Mesothelial cell of epicardium (in vitro differentiated cells): ENCODE data around the gene DMBT1. TPM values are rescaled to one million over a fixed set of nuclear protein-coding genes. Genes with fewer than 3 reads are reported as not detected.

Experiments
- DNase-seq, 2 experiments: peaks; one replicate each; pipeline ENCODE4 v3.0.0; 2021; ENCODE audit warnings: low spot score in 2 of 2; ENCODE audit not compliant: unreplicated experiment in 2 of 2
- H3K27ac Mint-ChIP-seq: 2 replicates; pipeline ENCODE4 v1.8.0; 2021; ENCODE audit warnings: mixed read lengths
- H3K27me3 Mint-ChIP-seq: 2 replicates; pipeline ENCODE4 v1.8.0; 2021; ENCODE audit warnings: low read depth, mixed read lengths
- H3K36me3 Mint-ChIP-seq: 2 replicates; pipeline ENCODE4 v1.8.0; 2021; ENCODE audit warnings: mixed read lengths
- H3K4me1 Mint-ChIP-seq: 2 replicates; pipeline ENCODE4 v1.8.0; 2021; ENCODE audit warnings: mixed read lengths
- H3K4me3 Mint-ChIP-seq: 2 replicates; pipeline ENCODE4 v1.8.0; 2021; ENCODE audit warnings: mild to moderate bottlenecking, moderate library complexity, mixed read lengths
- H3K9me3 Mint-ChIP-seq: 2 replicates; pipeline ENCODE4 v1.8.0; 2021; ENCODE audit warnings: mixed read lengths
- total RNA-seq: library from RNA; stranded (reverse); gene quantifications from 3 replicates; pipeline ENCODE4 v1.2.1, GENCODE V29; 2021
- TF ChIP-seq, protein P1 (sequence below): fragments of 200-600 bp; sonication (generic); IDR thresholded peaks from one replicate; pipeline ENCODE4 v1.5.0; 2021; ENCODE audit warnings: antibody characterized with exemption; ENCODE audit not compliant: unreplicated experiment

The DMBT1 gene
- total RNA-seq, 1 donor from 2014 or later = not detected

DNA sequence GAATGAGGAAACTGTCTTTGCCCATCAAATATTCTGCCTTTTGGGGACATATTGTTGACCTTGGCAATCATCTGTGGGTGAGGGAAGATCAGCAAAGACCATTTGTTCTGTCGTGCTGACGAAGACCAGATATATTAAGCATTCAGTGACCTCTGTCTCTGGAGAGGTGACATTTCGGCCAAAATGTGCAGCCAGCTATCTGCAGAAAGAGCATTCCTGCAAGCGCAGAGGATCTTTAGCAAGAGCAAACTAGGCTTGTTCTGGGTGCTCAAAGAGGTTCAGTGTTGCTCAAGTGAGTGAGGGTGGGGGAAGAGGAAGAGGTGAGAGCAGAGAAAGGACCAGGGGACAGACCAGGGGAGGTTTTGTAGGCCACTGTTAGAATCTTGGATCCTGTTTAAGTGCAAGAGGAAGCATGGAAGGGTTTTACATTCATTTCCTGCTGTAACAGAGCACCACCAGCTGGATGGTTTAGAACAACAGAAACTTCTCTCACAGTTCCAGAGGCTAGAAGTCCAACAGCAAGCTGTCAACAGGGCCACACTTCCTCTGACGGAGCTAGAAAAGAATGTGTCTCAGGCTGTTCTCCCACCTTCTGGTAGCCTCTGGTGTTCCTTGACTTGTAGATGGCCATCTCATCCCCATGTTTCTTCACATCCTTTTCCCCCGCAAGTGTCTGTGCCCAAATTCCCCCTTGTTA, 127.9 kb downstream of the DMBT1 start:
- TF ChIP-seq, protein P1, sequence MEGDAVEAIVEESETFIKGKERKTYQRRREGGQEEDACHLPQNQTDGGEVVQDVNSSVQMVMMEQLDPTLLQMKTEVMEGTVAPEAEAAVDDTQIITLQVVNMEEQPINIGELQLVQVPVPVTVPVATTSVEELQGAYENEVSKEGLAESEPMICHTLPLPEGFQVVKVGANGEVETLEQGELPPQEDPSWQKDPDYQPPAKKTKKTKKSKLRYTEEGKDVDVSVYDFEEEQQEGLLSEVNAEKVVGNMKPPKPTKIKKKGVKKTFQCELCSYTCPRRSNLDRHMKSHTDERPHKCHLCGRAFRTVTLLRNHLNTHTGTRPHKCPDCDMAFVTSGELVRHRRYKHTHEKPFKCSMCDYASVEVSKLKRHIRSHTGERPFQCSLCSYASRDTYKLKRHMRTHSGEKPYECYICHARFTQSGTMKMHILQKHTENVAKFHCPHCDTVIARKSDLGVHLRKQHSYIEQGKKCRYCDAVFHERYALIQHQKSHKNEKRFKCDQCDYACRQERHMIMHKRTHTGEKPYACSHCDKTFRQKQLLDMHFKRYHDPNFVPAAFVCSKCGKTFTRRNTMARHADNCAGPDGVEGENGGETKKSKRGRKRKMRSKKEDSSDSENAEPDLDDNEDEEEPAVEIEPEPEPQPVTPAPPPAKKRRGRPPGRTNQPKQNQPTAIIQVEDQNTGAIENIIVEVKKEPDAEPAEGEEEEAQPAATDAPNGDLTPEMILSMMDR = no peak
- no peak overlapping the region for H3K27ac Mint-ChIP-seq
- H3K4me3 Mint-ChIP-seq = no peak overlapping the region
- DNase-seq = no peak
- H3K27me3 Mint-ChIP-seq = peaks cover 44% of the 10 kb centered on the region
- no peaks in the 10 kb centered on the region for H3K4me1 Mint-ChIP-seq
- H3K9me3 Mint-ChIP-seq = peaks cover 4% of the 10 kb centered on the region
- H3K36me3 Mint-ChIP-seq = no peaks in the 10 kb centered on the region

DNA sequence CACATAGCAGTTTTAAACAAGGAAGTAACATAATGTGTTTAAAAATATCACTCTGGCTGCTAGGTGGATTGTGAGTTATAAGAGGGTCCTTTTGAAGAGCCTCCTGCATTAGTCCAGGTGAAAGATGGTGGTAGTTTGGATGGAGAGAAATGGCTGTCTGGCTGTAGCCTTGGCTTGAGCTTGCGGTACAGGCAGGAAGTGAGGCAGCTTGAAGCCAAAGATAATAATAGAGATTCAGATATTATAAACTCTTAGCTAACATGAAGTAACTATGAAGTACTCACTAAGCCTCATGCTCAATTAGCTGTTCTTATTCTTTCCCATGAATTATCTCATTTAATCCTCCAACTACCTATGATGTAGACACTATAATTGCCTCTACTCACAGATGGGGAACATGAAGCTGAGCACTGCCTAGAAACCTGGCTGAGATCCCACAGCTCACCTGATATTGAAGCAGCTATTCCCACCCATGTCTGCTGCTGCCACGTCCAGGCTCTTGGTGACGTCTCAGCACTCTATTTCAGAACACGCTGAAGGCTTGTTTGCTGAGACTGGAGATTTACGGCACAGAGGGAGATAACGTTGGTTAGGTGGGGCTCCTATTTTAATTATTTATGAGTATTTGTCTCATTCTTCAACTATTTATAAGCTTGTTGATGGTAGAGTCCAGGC, 128.7 kb downstream of the DMBT1 start:
- Mint-ChIP-seq H3K4me1 (no peaks in the 10 kb centered on the region), H3K9me3 (peaks cover 4% of the 10 kb centered on the region), H3K27me3 (peaks cover 36% of the 10 kb centered on the region), H3K27ac (no peak overlapping the region), H3K4me3 (no peak overlapping the region), H3K36me3 (no peaks in the 10 kb centered on the region)
- no peak for DNase-seq
- TF ChIP-seq, protein P1 = no peak

DNA sequence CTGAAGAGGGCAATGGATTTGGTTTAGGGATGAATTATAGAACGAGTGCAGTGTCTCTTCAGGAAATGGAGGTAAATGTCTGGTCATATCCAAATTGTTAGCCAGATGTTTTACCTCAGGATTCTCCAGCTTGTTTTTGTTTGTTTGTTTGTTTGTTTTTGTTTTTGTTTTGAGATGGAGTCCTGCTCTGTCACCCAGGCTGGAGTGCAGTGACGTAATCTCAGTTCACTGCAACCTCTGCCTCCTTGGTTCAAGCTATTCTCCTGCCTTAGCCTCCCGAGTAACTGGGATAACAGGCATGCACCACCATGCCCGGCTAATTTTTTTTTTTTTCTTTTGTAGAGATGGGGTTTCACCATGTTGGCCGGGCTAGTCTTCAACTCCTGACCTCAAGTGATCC, 132.2 kb downstream of the DMBT1 start:
- peaks cover 7% of the 10 kb centered on the region for H3K4me1 Mint-ChIP-seq
- TF ChIP-seq, protein P1 = no peak
- H3K9me3 Mint-ChIP-seq = no peaks in the 10 kb centered on the region
- no peak overlapping the region for H3K27ac Mint-ChIP-seq
- DNase-seq = no peak
- H3K27me3 Mint-ChIP-seq = peaks cover 19% of the 10 kb centered on the region
- no peak overlapping the region for H3K4me3 Mint-ChIP-seq
- no peaks in the 10 kb centered on the region for H3K36me3 Mint-ChIP-seq

Other genes with a start within 250 kb of the DMBT1 start
- 33.1 to 35.6 TPM (median 35.3 TPM) in 3 replicates for gene PLEKHA1, start 186.0 kb upstream of the DMBT1 start, total RNA-seq
- gene ARMS2, start 106.1 kb upstream of the DMBT1 start, total RNA-seq = not detected in 3 replicates
- 12.2 to 13.1 TPM (median 12.5 TPM) in 3 replicates for gene HTRA1, start 99.2 kb upstream of the DMBT1 start, total RNA-seq
- gene C10orf120, start 139.1 kb downstream of the DMBT1 start, total RNA-seq = not detected in 3 replicates